Parathyroid adenoma (tissue), 2 donors: ENCODE measurements around the gene ZNF891.

Experiments
- H2AFZ ChIP-seq: fragments of 300-600 bp; sonication (generic); one replicate; pipeline ENCODE4 v1.7.0; 2017; ENCODE audit warnings: antibody characterized with exemption, mild to moderate bottlenecking
- H3K27ac ChIP-seq: fragments of 300-600 bp; sonication (generic); one replicate; pipeline ENCODE4 v1.7.0; 2017
- H3K27me3 ChIP-seq: fragments of 300-600 bp; sonication (generic); one replicate; pipeline ENCODE4 v1.7.0; 2017; ENCODE audit warnings: low read length; ENCODE audit not compliant: control insufficient read depth, insufficient read depth
- H3K36me3 ChIP-seq: fragments of 300-600 bp; sonication (generic); one replicate; pipeline ENCODE4 v1.7.0; 2017; ENCODE audit warnings: low read length; ENCODE audit not compliant: control insufficient read depth, insufficient read depth
- H3K4me1 ChIP-seq: fragments of 300-600 bp; sonication (generic); one replicate; pipeline ENCODE4 v1.7.0; 2017; ENCODE audit warnings: control low read depth
- H3K4me2 ChIP-seq: fragments of 300-600 bp; sonication (generic); one replicate; pipeline ENCODE4 v1.7.0; 2017; ENCODE audit warnings: low read length
- H3K4me3 ChIP-seq: fragments of 300-600 bp; sonication (generic); one replicate; pipeline ENCODE4 v1.7.0; 2017; ENCODE audit warnings: low read depth, low read length
- H3K79me2 ChIP-seq: fragments of 300-600 bp; sonication (generic); one replicate; pipeline ENCODE4 v1.7.0; 2017; ENCODE audit warnings: control low read depth
- H3K9ac ChIP-seq: fragments of 300-600 bp; sonication (generic); one replicate; pipeline ENCODE4 v1.7.0; 2017; ENCODE audit warnings: mild to moderate bottlenecking
- H3K9me3 ChIP-seq: fragments of 300-600 bp; sonication (generic); one replicate; pipeline ENCODE4 v1.7.0; 2017; ENCODE audit warnings: low read length; ENCODE audit not compliant: control insufficient read depth
- CTCF ChIP-seq: fragments of 300-600 bp; sonication (generic); IDR thresholded peaks from one replicate; pipeline ENCODE4 v1.7.0; 2017; ENCODE audit warnings: antibody characterized with exemption, mild to moderate bottlenecking
- donor health status: primary hyperparathyroidism.

Gene ZNF891

GRCh38 chr12:133124674-133125073 is 5.4 kb downstream of the ZNF891 start:
- no peaks in the 10 kb centered on the region for H3K27me3 ChIP-seq
- no peaks in the 10 kb centered on the region for H3K79me2 ChIP-seq
- H2AFZ ChIP-seq: no peak overlapping the region
- H3K4me2 ChIP-seq: no peak overlapping the region
- H3K27ac ChIP-seq: no peak overlapping the region
- H3K9ac ChIP-seq: no peak overlapping the region
- no peak for TF ChIP-seq CTCF
- H3K4me3 ChIP-seq: no peak overlapping the region
- no peaks in the 10 kb centered on the region for H3K4me1 ChIP-seq
- peaks cover 16% of the 10 kb centered on the region for H3K9me3 ChIP-seq
- peaks cover 13% of the 10 kb centered on the region for H3K36me3 ChIP-seq

GRCh38 chr12:133120385-133121191 is 9.5 kb downstream of the ZNF891 start:
- Histone ChIP-seq H3K36me3 (peaks cover 14% of the 10 kb centered on the region), H3K79me2 (no peaks in the 10 kb centered on the region)
- no peak for TF ChIP-seq CTCF

GRCh38 chr12:133108150-133108549 is 21.9 kb downstream of the ZNF891 start:
- Histone ChIP-seq H3K79me2 (no peaks in the 10 kb centered on the region), H3K27me3 (no peaks in the 10 kb centered on the region), H3K27ac (no peak overlapping the region), H3K9ac (no peak overlapping the region), H3K4me3 (no peak overlapping the region), H3K4me2 (no peak overlapping the region), H3K9me3 (peaks cover 28% of the 10 kb centered on the region), H2AFZ (no peak overlapping the region), H3K36me3 (peaks cover 44% of the 10 kb centered on the region), H3K4me1 (no peaks in the 10 kb centered on the region)
- TF ChIP-seq CTCF: no peak

More at GRCh38 chr12:133120385-133121191, 9.5 kb downstream of the ZNF891 start:
- Histone ChIP-seq H3K4me1 (no peaks in the 10 kb centered on the region), H3K9ac (no peak overlapping the region), H3K4me2 (no peak overlapping the region), H3K4me3 (no peak overlapping the region), H3K27me3 (no peaks in the 10 kb centered on the region), H2AFZ (no peak overlapping the region), H3K9me3 (peaks cover 24% of the 10 kb centered on the region), H3K27ac (no peak overlapping the region)

GRCh38 chr12:133107121-133107520 is 23.0 kb downstream of the ZNF891 start:
- Histone ChIP-seq H3K4me3 (no peak overlapping the region), H3K27ac (no peak overlapping the region), H3K36me3 (peaks cover 50% of the 10 kb centered on the region), H3K9me3 (peaks cover 31% of the 10 kb centered on the region), H3K4me2 (no peak overlapping the region), H3K4me1 (no peaks in the 10 kb centered on the region), H3K9ac (no peak overlapping the region), H3K79me2 (no peaks in the 10 kb centered on the region), H2AFZ (no peak overlapping the region), H3K27me3 (no peaks in the 10 kb centered on the region)
- TF ChIP-seq CTCF: no peak

- no peak overlapping the region for H3K9ac ChIP-seq
- no peak overlapping the region for H3K4me3 ChIP-seq
- peaks cover 31% of the 10 kb centered on the region for H3K9me3 ChIP-seq
- H3K4me1 ChIP-seq: no peaks in the 10 kb centered on the region
- H3K27me3 ChIP-seq: no peaks in the 10 kb centered on the region
- no peak overlapping the region for H3K4me2 ChIP-seq
- H3K36me3 ChIP-seq: peaks cover 51% of the 10 kb centered on the region
- H3K27ac ChIP-seq: no peak overlapping the region
- H2AFZ ChIP-seq: no peak overlapping the region
- no peak for TF ChIP-seq CTCF
- H3K79me2 ChIP-seq: no peaks in the 10 kb centered on the region
These were observed 23.8 kb downstream of the ZNF891 start for GRCh38 chr12:133106253-133106652.
